Measurements from ENCODE around the gene GLB1L2.

GRCh38 chr11:134290646-134291045, 41.1 kb upstream of the GLB1L2 start:
- TF ChIP-seq GATA2 (IDR thresholded peaks at IDR 0.05; ENCODE audit: low read depth, low read length) (no peak), GATA3 (IDR thresholded peaks at IDR 0.05; ENCODE audit: low read depth, low read length) (no peak)
